A549 (cell line): ENCODE results near the gene GPATCH4.

Source experiments
- CBX2 ChIP-seq: fragments of 200-600 bp; sonication (generic); IDR thresholded peaks from 2 replicates; pipeline ENCODE4 v1.6.1; 2016; ENCODE audit warnings: low read depth, mild to moderate bottlenecking, borderline replicate concordance
- EP300 ChIP-seq, 2 experiments: fragments of >200 bp; sonication (Bioruptor Twin); formaldehyde crosslinking; IDR thresholded peaks; 2 replicates in 1 of 2; 3 replicates in 1 of 2; pipeline ENCODE4 v1.6.1; 2016 to 2017
- ESRRA ChIP-seq: fragments of 150-350 bp; IDR thresholded peaks from 2 replicates; pipeline ENCODE4 v1.6.1; 2014; ENCODE audit warnings: mild to moderate bottlenecking, low read length, borderline replicate concordance
- KDM1A ChIP-seq: fragments of 200-600 bp; sonication (generic); IDR thresholded peaks from 2 replicates; pipeline ENCODE4 v1.6.1; 2016; ENCODE audit warnings: low read depth, mild to moderate bottlenecking
- MAZ ChIP-seq: fragments of 150-350 bp; IDR thresholded peaks from 2 replicates; pipeline ENCODE4 v1.6.1; 2014; ENCODE audit warnings: antibody characterized with exemption, low read depth, low read length, borderline replicate concordance
- POLR2A ChIP-seq: IDR thresholded peaks from 2 replicates; pipeline ENCODE4 v1.6.1; 2012; ENCODE audit warnings: mild to moderate bottlenecking, low read length
- RARB ChIP-seq: fragments of 250-450 bp; sonication (Bioruptor Pico); IDR thresholded peaks from 2 replicates; pipeline ENCODE4 v1.8.0; 2021; ENCODE audit warnings: mild to moderate bottlenecking, moderate library complexity
- TP53 ChIP-seq: fragments of 250-450 bp; sonication (Bioruptor Pico); IDR thresholded peaks from 2 replicates; pipeline ENCODE4 v1.5.0; 2021; ENCODE audit warnings: mild to moderate bottlenecking, moderate library complexity
- ZFP36 ChIP-seq: fragments of 450-650 bp; IDR thresholded peaks from 2 replicates; pipeline ENCODE4 v1.6.1; 2014; ENCODE audit warnings: borderline replicate concordance; ENCODE audit not compliant: partially characterized antibody
- TF ChIP-seq, protein P1 (sequence below): fragments of >200 bp; sonication (Bioruptor Twin); formaldehyde crosslinking; IDR thresholded peaks from 3 replicates; pipeline ENCODE4 v1.5.1; 2016
- TF ChIP-seq, protein P2 (sequence below): fragments of 150-350 bp; IDR thresholded peaks from 2 replicates; pipeline ENCODE4 v1.6.1; 2014; ENCODE audit warnings: low read depth, mild to moderate bottlenecking, low read length
- TF ChIP-seq, protein P3 (sequence below): fragments of 250-450 bp; sonication (Bioruptor Pico); IDR thresholded peaks from 2 replicates; pipeline ENCODE4 v1.5.0; 2021; ENCODE audit warnings: mild to moderate bottlenecking, moderate library complexity, borderline replicate concordance
- TF ChIP-seq, protein P4 (sequence below): IDR thresholded peaks from 2 replicates; pipeline ENCODE4 v1.6.1; 2012
- TF ChIP-seq, protein P5 (sequence below): fragments of 200-600 bp; sonication (generic); IDR thresholded peaks from 2 replicates; pipeline ENCODE4 v1.6.1; 2016; ENCODE audit warnings: antibody characterized with exemption, mild to moderate bottlenecking, moderate library complexity

DNA sequence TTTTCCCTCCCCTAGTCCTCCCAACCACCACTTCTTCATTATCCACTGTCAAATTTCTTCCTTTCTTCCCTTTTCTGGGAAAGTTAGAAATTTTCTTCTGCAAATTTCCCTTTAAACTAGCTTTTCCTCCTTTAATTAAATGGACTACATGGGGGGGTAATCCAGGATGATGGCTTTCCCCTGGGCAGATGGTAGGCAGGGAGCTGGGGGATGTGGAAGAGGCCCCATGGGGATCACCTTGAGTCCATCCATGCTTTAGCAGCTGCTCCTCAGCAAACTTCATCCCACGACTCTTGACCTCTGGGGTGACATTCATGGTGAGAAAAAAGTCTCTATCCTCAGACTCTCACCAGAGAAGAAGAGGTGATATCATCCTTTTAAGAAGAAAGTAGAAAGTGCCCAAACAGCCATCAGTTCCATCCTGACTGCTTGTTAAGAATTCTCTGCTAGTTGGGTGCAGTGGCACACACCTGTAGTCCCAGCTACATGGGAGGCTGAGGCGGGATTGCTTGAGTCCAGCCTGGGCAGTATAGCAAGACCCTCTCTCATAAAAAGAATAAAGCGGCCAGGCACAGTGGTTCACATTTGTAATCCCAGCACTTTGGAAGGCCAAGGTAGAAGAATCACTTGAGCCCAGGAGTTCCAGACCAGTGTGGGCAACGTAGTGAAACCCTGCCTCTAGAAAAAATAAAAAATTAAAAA lies 2.4 kb downstream of the GPATCH4 start:
- no peak for TF ChIP-seq TP53 (CRISPR knock-in tag)
- TF ChIP-seq CBX2: no peak
- TF ChIP-seq RARB (CRISPR knock-in tag): no peak
- TF ChIP-seq, protein P1, sequence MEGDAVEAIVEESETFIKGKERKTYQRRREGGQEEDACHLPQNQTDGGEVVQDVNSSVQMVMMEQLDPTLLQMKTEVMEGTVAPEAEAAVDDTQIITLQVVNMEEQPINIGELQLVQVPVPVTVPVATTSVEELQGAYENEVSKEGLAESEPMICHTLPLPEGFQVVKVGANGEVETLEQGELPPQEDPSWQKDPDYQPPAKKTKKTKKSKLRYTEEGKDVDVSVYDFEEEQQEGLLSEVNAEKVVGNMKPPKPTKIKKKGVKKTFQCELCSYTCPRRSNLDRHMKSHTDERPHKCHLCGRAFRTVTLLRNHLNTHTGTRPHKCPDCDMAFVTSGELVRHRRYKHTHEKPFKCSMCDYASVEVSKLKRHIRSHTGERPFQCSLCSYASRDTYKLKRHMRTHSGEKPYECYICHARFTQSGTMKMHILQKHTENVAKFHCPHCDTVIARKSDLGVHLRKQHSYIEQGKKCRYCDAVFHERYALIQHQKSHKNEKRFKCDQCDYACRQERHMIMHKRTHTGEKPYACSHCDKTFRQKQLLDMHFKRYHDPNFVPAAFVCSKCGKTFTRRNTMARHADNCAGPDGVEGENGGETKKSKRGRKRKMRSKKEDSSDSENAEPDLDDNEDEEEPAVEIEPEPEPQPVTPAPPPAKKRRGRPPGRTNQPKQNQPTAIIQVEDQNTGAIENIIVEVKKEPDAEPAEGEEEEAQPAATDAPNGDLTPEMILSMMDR: no peak
- TF ChIP-seq KDM1A: no peak
- TF ChIP-seq EP300 (IDR thresholded peaks at IDR 0.05): no peak
- TF ChIP-seq ZFP36: no peak
- TF ChIP-seq MAZ: no peak
- no peak for TF ChIP-seq POLR2A
- TF ChIP-seq ESRRA: no peak
- TF ChIP-seq, protein P2, sequence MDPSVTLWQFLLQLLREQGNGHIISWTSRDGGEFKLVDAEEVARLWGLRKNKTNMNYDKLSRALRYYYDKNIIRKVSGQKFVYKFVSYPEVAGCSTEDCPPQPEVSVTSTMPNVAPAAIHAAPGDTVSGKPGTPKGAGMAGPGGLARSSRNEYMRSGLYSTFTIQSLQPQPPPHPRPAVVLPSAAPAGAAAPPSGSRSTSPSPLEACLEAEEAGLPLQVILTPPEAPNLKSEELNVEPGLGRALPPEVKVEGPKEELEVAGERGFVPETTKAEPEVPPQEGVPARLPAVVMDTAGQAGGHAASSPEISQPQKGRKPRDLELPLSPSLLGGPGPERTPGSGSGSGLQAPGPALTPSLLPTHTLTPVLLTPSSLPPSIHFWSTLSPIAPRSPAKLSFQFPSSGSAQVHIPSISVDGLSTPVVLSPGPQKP: no peak
- TF ChIP-seq, protein P3, sequence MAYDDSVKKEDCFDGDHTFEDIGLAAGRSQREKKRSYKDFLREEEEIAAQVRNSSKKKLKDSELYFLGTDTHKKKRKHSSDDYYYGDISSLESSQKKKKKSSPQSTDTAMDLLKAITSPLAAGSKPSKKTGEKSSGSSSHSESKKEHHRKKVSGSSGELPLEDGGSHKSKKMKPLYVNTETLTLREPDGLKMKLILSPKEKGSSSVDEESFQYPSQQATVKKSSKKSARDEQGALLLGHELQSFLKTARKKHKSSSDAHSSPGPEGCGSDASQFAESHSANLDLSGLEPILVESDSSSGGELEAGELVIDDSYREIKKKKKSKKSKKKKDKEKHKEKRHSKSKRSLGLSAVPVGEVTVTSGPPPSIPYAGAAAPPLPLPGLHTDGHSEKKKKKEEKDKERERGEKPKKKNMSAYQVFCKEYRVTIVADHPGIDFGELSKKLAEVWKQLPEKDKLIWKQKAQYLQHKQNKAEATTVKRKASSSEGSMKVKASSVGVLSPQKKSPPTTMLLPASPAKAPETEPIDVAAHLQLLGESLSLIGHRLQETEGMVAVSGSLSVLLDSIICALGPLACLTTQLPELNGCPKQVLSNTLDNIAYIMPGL: no peak
- TF ChIP-seq, protein P4, sequence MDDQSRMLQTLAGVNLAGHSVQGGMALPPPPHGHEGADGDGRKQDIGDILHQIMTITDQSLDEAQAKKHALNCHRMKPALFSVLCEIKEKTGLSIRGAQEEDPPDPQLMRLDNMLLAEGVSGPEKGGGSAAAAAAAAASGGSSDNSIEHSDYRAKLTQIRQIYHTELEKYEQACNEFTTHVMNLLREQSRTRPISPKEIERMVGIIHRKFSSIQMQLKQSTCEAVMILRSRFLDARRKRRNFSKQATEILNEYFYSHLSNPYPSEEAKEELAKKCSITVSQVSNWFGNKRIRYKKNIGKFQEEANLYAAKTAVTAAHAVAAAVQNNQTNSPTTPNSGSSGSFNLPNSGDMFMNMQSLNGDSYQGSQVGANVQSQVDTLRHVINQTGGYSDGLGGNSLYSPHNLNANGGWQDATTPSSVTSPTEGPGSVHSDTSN: no peak
- TF ChIP-seq, protein P5, sequence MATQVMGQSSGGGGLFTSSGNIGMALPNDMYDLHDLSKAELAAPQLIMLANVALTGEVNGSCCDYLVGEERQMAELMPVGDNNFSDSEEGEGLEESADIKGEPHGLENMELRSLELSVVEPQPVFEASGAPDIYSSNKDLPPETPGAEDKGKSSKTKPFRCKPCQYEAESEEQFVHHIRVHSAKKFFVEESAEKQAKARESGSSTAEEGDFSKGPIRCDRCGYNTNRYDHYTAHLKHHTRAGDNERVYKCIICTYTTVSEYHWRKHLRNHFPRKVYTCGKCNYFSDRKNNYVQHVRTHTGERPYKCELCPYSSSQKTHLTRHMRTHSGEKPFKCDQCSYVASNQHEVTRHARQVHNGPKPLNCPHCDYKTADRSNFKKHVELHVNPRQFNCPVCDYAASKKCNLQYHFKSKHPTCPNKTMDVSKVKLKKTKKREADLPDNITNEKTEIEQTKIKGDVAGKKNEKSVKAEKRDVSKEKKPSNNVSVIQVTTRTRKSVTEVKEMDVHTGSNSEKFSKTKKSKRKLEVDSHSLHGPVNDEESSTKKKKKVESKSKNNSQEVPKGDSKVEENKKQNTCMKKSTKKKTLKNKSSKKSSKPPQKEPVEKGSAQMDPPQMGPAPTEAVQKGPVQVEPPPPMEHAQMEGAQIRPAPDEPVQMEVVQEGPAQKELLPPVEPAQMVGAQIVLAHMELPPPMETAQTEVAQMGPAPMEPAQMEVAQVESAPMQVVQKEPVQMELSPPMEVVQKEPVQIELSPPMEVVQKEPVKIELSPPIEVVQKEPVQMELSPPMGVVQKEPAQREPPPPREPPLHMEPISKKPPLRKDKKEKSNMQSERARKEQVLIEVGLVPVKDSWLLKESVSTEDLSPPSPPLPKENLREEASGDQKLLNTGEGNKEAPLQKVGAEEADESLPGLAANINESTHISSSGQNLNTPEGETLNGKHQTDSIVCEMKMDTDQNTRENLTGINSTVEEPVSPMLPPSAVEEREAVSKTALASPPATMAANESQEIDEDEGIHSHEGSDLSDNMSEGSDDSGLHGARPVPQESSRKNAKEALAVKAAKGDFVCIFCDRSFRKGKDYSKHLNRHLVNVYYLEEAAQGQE: no peak
